ENCODE results near the gene ASPA. TPM values are rescaled to one million over a fixed set of nuclear protein-coding genes. Genes with fewer than 3 reads are reported as not detected.

ASPA gene
- total and polyA plus RNA-seq, 2 of the 13 experiments (the other 11 are each of a cell fraction or from before 2014, with no cell fraction given), result not detected

- TF ChIP-seq ZNF101 (CRISPR knock-in tag; IDR thresholded peaks at IDR 0.05; ENCODE audit: borderline replicate concordance, low read depth), result no peak
- TF ChIP-seq CBX5 (CRISPR knock-in tag; IDR thresholded peaks at IDR 0.05; ENCODE audit: borderline replicate concordance), result no peak
- TF ChIP-seq E2F2 (CRISPR knock-in tag; IDR thresholded peaks at IDR 0.05; ENCODE audit: borderline replicate concordance), result no peak
- peak; percentile 40; the same call in 1 of the 2 replicates for TF ChIP-seq ZFX (CRISPR knock-in tag; IDR thresholded peaks at IDR 0.05; ENCODE audit: low read depth)
- no peak for TF ChIP-seq ZNF431 (CRISPR knock-in tag; IDR thresholded peaks at IDR 0.05; ENCODE audit: borderline replicate concordance, low read depth)
- TF ChIP-seq ZNF414 (CRISPR knock-in tag; IDR thresholded peaks at IDR 0.05), result no peak
- TF ChIP-seq ZSCAN22 (CRISPR knock-in tag; IDR thresholded peaks at IDR 0.05), result no peak
- TF ChIP-seq MYC (CRISPR knock-in tag; IDR thresholded peaks at IDR 0.05; ENCODE audit: borderline replicate concordance), result no peak; the same call in 1 of the 2 replicates
- TF ChIP-seq REXO4 (CRISPR knock-in tag; IDR thresholded peaks at IDR 0.05; ENCODE audit: borderline replicate concordance), result no peak
- no peak for TF ChIP-seq NR2F2 (IDR thresholded peaks at IDR 0.05; ENCODE audit: borderline replicate concordance, low read depth)
- no peak for TF ChIP-seq ZNF256 (CRISPR knock-in tag; conservative IDR thresholded peaks at IDR 0.05)
- TF ChIP-seq ZBTB14 (CRISPR knock-in tag; IDR thresholded peaks at IDR 0.05), result no peak
- no peak for TF ChIP-seq ZNF800 (CRISPR knock-in tag; IDR thresholded peaks at IDR 0.05)
- no peak for TF ChIP-seq SNAPC5 (CRISPR knock-in tag; IDR thresholded peaks at IDR 0.05; ENCODE audit: borderline replicate concordance)
- no peak for TF ChIP-seq HDAC6 (IDR thresholded peaks at IDR 0.05; ENCODE audit: low read depth, low read length)
- peak; percentile 92 for TF ChIP-seq ESRRA (CRISPR knock-in tag; IDR thresholded peaks at IDR 0.05; ENCODE audit: low read depth)
- TF ChIP-seq ZSCAN25 (CRISPR knock-in tag; IDR thresholded peaks at IDR 0.05), result no peak
- no peak for TF ChIP-seq MED13 (CRISPR knock-in tag; IDR thresholded peaks at IDR 0.05)
- TF ChIP-seq AFF4 (CRISPR knock-in tag; IDR thresholded peaks at IDR 0.05), result no peak
- TF ChIP-seq GATA4 (IDR thresholded peaks at IDR 0.05; ENCODE audit: borderline replicate concordance, low read depth), result no peak
Observed at GRCh38 chr17:3546521-3546920, 70.7 kb downstream of the ASPA start (continued).
